ENCODE measurements around the gene GNPDA2.

- TF ChIP-seq POLR2AphosphoS5 (IDR thresholded peaks at IDR 0.05; ENCODE audit: low read depth, low read length) (no peak), REST (IDR thresholded peaks at IDR 0.05; ENCODE audit: insufficient read depth in 1 of 2, low read depth in 2 of 2, low read length in 2 of 2) (no peak), SIN3A (IDR thresholded peaks at IDR 0.05; ENCODE audit: borderline replicate concordance, insufficient read depth, low read length) (no peak), TAF1 (IDR thresholded peaks at IDR 0.05; ENCODE audit: borderline replicate concordance, insufficient read depth, low read length) (no peak)
Observed at GRCh38 chr4:44740201-44740600, 13.8 kb upstream of the GNPDA2 start.

Data from PFSK-1 (cell line).